Testis (tissue), 3 donors: Measurements from ENCODE around the gene DRAXIN. TPM values are rescaled to one million over a fixed set of nuclear protein-coding genes. Genes with fewer than 3 reads are reported as not detected.

Source experiments
- DNase-seq: peaks from one replicate; pipeline ENCODE4 v3.0.0-alpha.2; 2019
- H3K27ac ChIP-seq, 2 donors: fragments of 200-600 bp; sonication (generic); one replicate each; pipeline ENCODE4 v1.5.1; 2019
- H3K27me3 ChIP-seq: fragments of 200-600 bp; sonication (generic); one replicate; pipeline ENCODE4 v1.5.1; 2019
- H3K36me3 ChIP-seq: fragments of 200-600 bp; sonication (generic); one replicate; pipeline ENCODE4 v1.5.1; 2017; ENCODE audit warnings: low read depth; ENCODE audit errors: missing control alignments
- H3K4me1 ChIP-seq: fragments of 200-600 bp; sonication (generic); one replicate; pipeline ENCODE4 v1.5.1; 2019
- H3K4me3 ChIP-seq, 2 donors: fragments of 200-600 bp; sonication (generic); one replicate each; pipeline ENCODE4 v1.5.1; 2017 to 2019
- H3K9me3 ChIP-seq: fragments of 200-600 bp; sonication (generic); one replicate; pipeline ENCODE4 v1.5.1; 2017
- CTCF ChIP-seq, 3 experiments: fragments of 450-650 bp in 2 of 3; fragments of 200-600 bp in 1 of 3; sonication (generic) in 1 of 3; IDR thresholded peaks; one replicate each; pipeline ENCODE4 v1.5.1; 2016 to 2019; ENCODE audit warnings: antibody characterized with exemption in 3 of 3, mild to moderate bottlenecking in 2 of 3, moderate library complexity in 1 of 3
- POLR2A ChIP-seq: fragments of 450-650 bp; IDR thresholded peaks from one replicate; pipeline ENCODE4 v1.6.1; 2017; ENCODE audit warnings: antibody characterized with exemption, mild to moderate bottlenecking, moderate library complexity
- WGBS, 2 donors: methylation state at CpG; one replicate each; pipeline ENCODE4 v1.1.5; 2018; 5-methylcytosine and 5-hydroxymethylcytosine counted together
- intact Hi-C: fragments of 100-400 bp; cut with DNase I; formaldehyde crosslinking; loops from one replicate; pipeline ENCODE4 v1.15.1; 2023; ENCODE audit warnings: low total_unique reads
- polyA plus RNA-seq: library from polyadenylated mRNA; stranded (reverse); fragments of 350-450 nt; fragmentation: Illumina TruSeq; extraction: RNeasy Lipid Tissue Mini Kit (QIAGEN cat#74804); gene quantifications from one replicate; pipeline ENCODE4 v1.2.3, GENCODE V29; 2014; ENCODE audit warnings: low read depth, low replicate concordance; ENCODE audit not compliant: insufficient read depth
- total RNA-seq, 2 donors: library from RNA; depleted of rRNA; stranded (reverse); fragments of >200 nt; gene quantifications; one replicate each; pipeline ENCODE4 v1.2.3, GENCODE V29; 2016

DRAXIN gene
- total and polyA plus RNA-seq, 3 donors from 2014 or later = 0.53 to 0.93 (median 0.79) TPM

- Histone ChIP-seq H3K4me1 (peaks cover 8% of the 10 kb centered on the region), H3K9me3 (no peaks in the 10 kb centered on the region), H3K27ac (no peak overlapping the region), H3K4me3 (no peak overlapping the region), H3K36me3 (no peaks in the 10 kb centered on the region), H3K27me3 (no peaks in the 10 kb centered on the region)
- intact Hi-C loops = no loop called here
- no peak for DNase-seq
- no peak for TF ChIP-seq CTCF (IDR thresholded peaks at IDR 0.05)
- no peak for TF ChIP-seq POLR2A
- 72 to 75% methylated on average over 2 to 5 of the region's 5 CpGs for WGBS, 2 donors
Measured at GRCh38 chr1:11693917-11694316, 2.4 kb downstream of the DRAXIN start.

DNA sequence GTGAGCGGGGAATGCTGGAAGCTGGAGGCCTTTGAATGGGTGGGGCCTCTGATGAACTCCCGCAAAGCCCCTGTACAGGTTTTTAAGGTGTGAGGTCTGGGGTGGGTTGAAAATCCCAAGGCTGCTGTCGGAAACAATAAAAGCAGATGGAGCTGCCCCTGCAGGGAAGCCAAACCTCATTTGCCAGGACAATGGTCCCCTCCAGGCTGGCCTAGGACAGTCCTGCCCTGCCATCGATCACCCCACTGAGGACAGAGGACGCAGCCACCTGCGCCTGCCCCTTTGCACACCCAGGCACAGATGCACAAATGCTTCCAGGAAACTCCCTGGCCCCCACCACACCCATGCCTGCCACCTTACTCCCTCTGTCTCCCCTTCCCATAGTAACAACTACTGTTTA is 4.4 kb downstream of the DRAXIN start:
- no peaks in the 10 kb centered on the region for H3K27me3 ChIP-seq
- WGBS, 2 donors = 73 to 81% methylated on average over 6 of the region's 6 CpGs
- peaks cover 7% of the 10 kb centered on the region for H3K4me1 ChIP-seq
- H3K36me3 ChIP-seq = no peaks in the 10 kb centered on the region
- no peak for DNase-seq
- H3K9me3 ChIP-seq = no peaks in the 10 kb centered on the region
- TF ChIP-seq CTCF (IDR thresholded peaks at IDR 0.05) = no peak
- TF ChIP-seq POLR2A = no peak
- no peak overlapping the region for H3K4me3 ChIP-seq
- intact Hi-C loops = no loop called here
- no peak overlapping the region for H3K27ac ChIP-seq

DNA sequence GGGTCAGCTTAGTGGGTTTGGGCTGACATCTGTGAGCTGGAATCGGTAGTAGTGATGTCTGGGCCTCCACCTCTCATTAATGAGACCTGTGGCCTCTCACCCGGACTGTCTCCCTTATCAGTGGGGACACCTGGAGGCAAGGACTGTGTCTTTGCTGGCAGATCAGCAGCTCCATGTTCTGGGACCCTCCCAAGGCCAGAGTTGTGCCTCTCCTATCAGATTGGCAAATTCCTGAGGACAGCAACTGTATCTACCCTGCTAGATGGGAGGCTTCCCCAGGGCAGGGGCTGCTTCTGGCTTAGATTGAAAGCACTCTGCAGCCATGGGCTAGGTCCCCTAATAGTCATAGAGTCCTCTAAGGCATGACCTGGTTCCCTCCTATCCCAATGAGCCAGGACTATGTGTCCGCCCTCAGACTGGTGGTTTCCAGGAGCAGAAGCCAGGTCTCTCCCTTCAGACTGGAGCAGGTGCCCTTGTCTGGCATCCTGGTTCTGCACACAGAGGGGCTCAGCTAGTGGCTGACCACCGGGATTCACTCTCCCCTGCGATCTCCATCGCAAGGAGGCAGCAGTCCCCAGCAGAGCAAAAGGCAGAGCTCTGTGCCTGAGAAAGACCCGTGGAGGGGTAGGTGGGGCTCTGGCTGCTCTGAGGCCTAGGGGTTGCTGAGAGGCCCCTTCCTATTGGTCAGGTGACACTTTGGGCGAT is 5.8 kb downstream of the DRAXIN start:
- DNase-seq = no peak
- no peak overlapping the region for H3K4me3 ChIP-seq
- H3K27ac ChIP-seq = no peak overlapping the region
- TF ChIP-seq POLR2A (no peak), CTCF (IDR thresholded peaks at IDR 0.05) (no peak)
- no peaks in the 10 kb centered on the region for H3K36me3 ChIP-seq
- H3K4me1 ChIP-seq = peaks cover 4% of the 10 kb centered on the region
- intact Hi-C loops = no loop called here
- no peaks in the 10 kb centered on the region for H3K9me3 ChIP-seq
- no peaks in the 10 kb centered on the region for H3K27me3 ChIP-seq
- 69 to 76% methylated on average over 3 to 8 of the region's 8 CpGs for WGBS, 2 donors

DNA sequence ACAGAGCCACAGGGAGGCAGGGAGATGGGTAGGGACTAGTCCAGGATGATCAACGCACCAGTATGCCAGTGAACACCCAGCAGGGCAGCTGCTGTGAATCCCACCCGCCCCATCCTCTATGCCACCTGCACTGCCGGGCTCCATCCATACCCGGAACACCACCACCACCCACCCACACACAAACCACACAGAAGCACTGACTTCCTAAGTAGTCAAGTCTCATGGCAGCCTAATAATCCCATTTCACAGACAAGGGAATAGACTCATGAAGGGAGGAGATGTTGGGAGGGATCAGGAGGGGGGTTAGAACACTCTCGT is 6.3 kb downstream of the DRAXIN start:
- Histone ChIP-seq H3K27ac (no peak overlapping the region), H3K9me3 (no peaks in the 10 kb centered on the region), H3K36me3 (no peaks in the 10 kb centered on the region), H3K4me1 (peaks cover 4% of the 10 kb centered on the region), H3K27me3 (no peaks in the 10 kb centered on the region), H3K4me3 (no peak overlapping the region)
- TF ChIP-seq CTCF (IDR thresholded peaks at IDR 0.05) (no peak), POLR2A (no peak)
- WGBS, 2 donors = 80 to 87% methylated on average over 2 to 5 of the region's 5 CpGs
- intact Hi-C loops = no loop called here
- no peak for DNase-seq
